ENCODE data around the gene GEMIN7. TPM values are rescaled to one million over a fixed set of nuclear protein-coding genes. Genes with fewer than 3 reads are reported as not detected.

Gene GEMIN7
- total RNA-seq, 2 donors from 2014 or later, result 15.8 to 19.5 TPM

- Histone ChIP-seq H3K27me3 (no peaks in the 10 kb centered on the region), H3K36me3 (replicated peaks in 1 of 2; ENCODE audit: insufficient read depth in 1 of 2, low read depth in 2 of 2) (peaks cover 0 to 12% of the 10 kb centered on the region in 2 donors), H3K9me3 (no peaks in the 10 kb centered on the region), H3K4me3 (no peak overlapping the region), H3K4me1 (peaks cover 32% of the 10 kb centered on the region), H3K27ac (no peak overlapping the region)
- WGBS, 2 donors, result 87 to 89% methylated on average over 23 to 37 of the region's 37 CpGs
- ATAC-seq, result no peak
- intact Hi-C loops (cut with DNase I), result no loop called here
- no peak for DNase-seq
- TF ChIP-seq POLR2A (IDR thresholded peaks at IDR 0.05) (no peak), CTCF (IDR thresholded peaks at IDR 0.05) (no peak)
Measured at GRCh38 chr19:45037393-45038169, 41.5 kb upstream of the GEMIN7 start.

GRCh38 chr19:45038931-45039893 lies 39.8 kb upstream of the GEMIN7 start, which contains the start of gene CLASRP:
Gene CLASRP, plus strand, starts transcription at chr19:45039045. Its CDS starts 1,168 bp downstream, at chr19:45040213.
- peak within 1 kb of the TSS; percentile 74 to 83 for H3K4me3 ChIP-seq
- H3K36me3 ChIP-seq (replicated peaks in 1 of 2; ENCODE audit: insufficient read depth in 1 of 2, low read depth in 2 of 2), result peaks cover 0 to 12% of the 10 kb centered on the region in 2 donors
- no peaks in the 10 kb centered on the region for H3K27me3 ChIP-seq
- H3K9me3 ChIP-seq, result no peaks in the 10 kb centered on the region
- H3K4me1 ChIP-seq, result peaks cover 32% of the 10 kb centered on the region
- peak; percentile 96 for ATAC-seq
- peak within 1 kb of the TSS; percentile 77 to 99 (median 90) for H3K27ac ChIP-seq
- WGBS, 2 donors, result 2% methylated on average over 60 to 62 of the region's 62 CpGs
- TF ChIP-seq CTCF (IDR thresholded peaks at IDR 0.05), result no peak
- peak; percentile 73 to 97 (median 92) for TF ChIP-seq POLR2A (IDR thresholded peaks at IDR 0.05)
- intact Hi-C loops (cut with DNase I), result no loop called here
- DNase-seq, result peak; percentile 91 to 92 (median 91)

- 64 to 79% methylated on average over 19 of the region's 19 CpGs for WGBS, 2 donors
- DNase-seq, result peak in 1 of 4 donors; percentile 43
- no peaks in the 10 kb centered on the region for H3K9me3 ChIP-seq
- H3K27me3 ChIP-seq, result no peaks in the 10 kb centered on the region
- intact Hi-C loops (cut with DNase I), result no loop called here
- H3K4me3 ChIP-seq, result peak overlapping the region in 1 of 2 donors; percentile 83
- no peak for ATAC-seq
- peak overlapping the region in 3 of 4 donors; percentile 83 to 99 (median 98) for H3K27ac ChIP-seq
- peaks cover 0 to 9% of the 10 kb centered on the region in 2 donors for H3K36me3 ChIP-seq (replicated peaks in 1 of 2; ENCODE audit: insufficient read depth in 1 of 2, low read depth in 2 of 2)
- H3K4me1 ChIP-seq, result peaks cover 39% of the 10 kb centered on the region
- TF ChIP-seq POLR2A (IDR thresholded peaks at IDR 0.05) (peak in 1 of 3 donors; percentile 19), CTCF (IDR thresholded peaks at IDR 0.05) (no peak)
Measured at GRCh38 chr19:45040059-45040771, 38.8 kb upstream of the GEMIN7 start.

- Histone ChIP-seq H3K27ac (no peak overlapping the region), H3K36me3 (replicated peaks in 1 of 2; ENCODE audit: insufficient read depth in 1 of 2, low read depth in 2 of 2) (peaks cover 0 to 9% of the 10 kb centered on the region in 2 donors), H3K4me3 (no peak overlapping the region), H3K9me3 (no peaks in the 10 kb centered on the region), H3K4me1 (peaks cover 48% of the 10 kb centered on the region), H3K27me3 (no peaks in the 10 kb centered on the region)
- ATAC-seq, result no peak
- 71 to 90% methylated on average over 6 of the region's 6 CpGs for WGBS, 2 donors
- no peak for DNase-seq
- TF ChIP-seq CTCF (IDR thresholded peaks at IDR 0.05) (no peak), POLR2A (IDR thresholded peaks at IDR 0.05) (no peak)
- intact Hi-C loops (cut with DNase I), result no loop called here
Measured at GRCh38 chr19:45041125-45041524, 37.9 kb upstream of the GEMIN7 start.

All from body of pancreas (tissue), 4 donors.